Measurements from ENCODE around the gene RPTOR. TPM values are rescaled to one million over a fixed set of nuclear protein-coding genes. Genes with fewer than 3 reads are reported as not detected.
A peak's percentile ranks its signal among the peaks of the same experiment; 100 is the strongest.

RPTOR gene
- total and polyA plus RNA-seq, 2 donors (not counting 3 experiments of a cell fraction or from before 2014, with no cell fraction given): 10.7 to 41.8 TPM

- Histone ChIP-seq H3K36me3 (ENCODE audit: control insufficient read depth in 2 of 2, extremely low read depth in 1 of 2, insufficient read depth in 2 of 2, low read length in 2 of 2) (no peaks in the 10 kb centered on the region), H3K4me3 (replicated peaks in 1 of 3; ENCODE audit: insufficient read depth in 1 of 3, low read depth in 1 of 3, low read length in 3 of 3) (no peak overlapping the region), H3K27ac (ENCODE audit: insufficient read depth, low read depth, low read length) (peak overlapping the region; percentile 99), H3K9ac (replicated peaks; ENCODE audit: extremely low read depth, insufficient read depth, low read length) (peak overlapping the region; percentile 50), H4K20me1 (replicated peaks; ENCODE audit: control insufficient read depth, extremely low read depth, insufficient read depth, low read length) (no peaks in the 10 kb centered on the region), H3K9me3 (replicated peaks; ENCODE audit: control insufficient read depth, insufficient read depth, low read length) (no peaks in the 10 kb centered on the region), H2AFZ (ENCODE audit: low read depth, low read length) (no peak overlapping the region), H3K4me2 (ENCODE audit: insufficient read depth, low read length) (peak overlapping the region; percentile 47), H3K9me1 (replicated peaks; ENCODE audit: control insufficient read depth, extremely low read depth, insufficient read depth, low read length) (no peaks in the 10 kb centered on the region), H3K4me1 (ENCODE audit: control insufficient read depth, extremely low read depth, insufficient read depth, low read length) (peaks cover 61% of the 10 kb centered on the region), H3K27me3 (ENCODE audit: control insufficient read depth in 2 of 2, insufficient read depth in 2 of 2, low read length in 2 of 2) (no peaks in the 10 kb centered on the region), H3K79me2 (ENCODE audit: control insufficient read depth, insufficient read depth, low read length) (peaks cover 2% of the 10 kb centered on the region)
- BruUV-seq (replicated peaks): TSS peak; percentile 33
- FAIRE-seq (peak; percentile 66), DNase-seq (ENCODE audit: low read depth, low spot score) (no peak)
- dilution Hi-C loops (cut with MboI; ENCODE audit: extremely low pct_ligation_motif_present, low sequenced_read_pairs): no loop called here
- TF ChIP-seq, protein P1, sequence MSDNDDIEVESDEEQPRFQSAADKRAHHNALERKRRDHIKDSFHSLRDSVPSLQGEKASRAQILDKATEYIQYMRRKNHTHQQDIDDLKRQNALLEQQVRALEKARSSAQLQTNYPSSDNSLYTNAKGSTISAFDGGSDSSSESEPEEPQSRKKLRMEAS (IDR thresholded peaks at IDR 0.05; ENCODE audit: insufficient read depth, insufficient read length): no peak
- no peak for TF ChIP-seq JUN (IDR thresholded peaks at IDR 0.05; ENCODE audit: borderline replicate concordance, insufficient read depth, insufficient read length, low read depth)
- no peak for TF ChIP-seq EZH2 (IDR thresholded peaks at IDR 0.05; ENCODE audit: borderline replicate concordance, low read depth, low read length, severe bottlenecking)
- no peak for TF ChIP-seq POLR2AphosphoS5 (IDR thresholded peaks at IDR 0.05; ENCODE audit: insufficient read depth, low read depth, low read length)
- TF ChIP-seq MYC (IDR thresholded peaks at IDR 0.05; ENCODE audit: low read depth, low read length): no peak
- TF ChIP-seq POLR2A (IDR thresholded peaks at IDR 0.05; ENCODE audit: low read depth, low read length): no peak
- POLR2A ChIA-PET: no interaction called here
- CTCF ChIA-PET: interaction anchor here (1.0 to 1.8 kb wide), 4 partner anchors 32 to 143 kb away, joined by 3 to 7 read pairs (median 4); no protein-coding TSS in a partner anchor
- intact Hi-C loops (cut with micrococcal nuclease): loop anchor here (1.0 kb wide), 3 partner anchors 31 to 100 kb away; no protein-coding TSS in a partner anchor
These were observed 247.7 kb downstream of the RPTOR start for GRCh38 chr17:80792373-80792781.

DNA sequence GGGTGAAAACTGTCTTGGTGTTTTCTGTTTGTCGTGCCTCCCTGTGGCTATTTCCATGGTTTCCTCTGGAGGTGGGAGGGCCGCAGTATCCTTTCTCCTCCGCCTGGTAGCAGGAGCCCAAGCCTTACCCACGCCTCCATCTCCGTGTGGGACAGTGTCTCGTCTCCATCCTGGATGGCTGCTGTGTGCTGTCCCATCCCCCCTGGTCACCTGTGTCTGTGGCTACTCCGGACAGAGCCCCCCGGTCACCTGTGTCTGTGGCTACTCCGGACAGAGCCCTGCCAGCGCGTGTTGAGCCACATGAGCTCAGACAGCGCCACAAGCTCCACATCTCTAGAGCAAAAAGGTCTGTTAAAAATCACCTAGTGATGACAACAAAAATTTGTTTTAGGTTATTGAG, 248.8 kb downstream of the RPTOR start:
- FAIRE-seq (no peak), DNase-seq (ENCODE audit: low read depth, low spot score) (no peak)
- Histone ChIP-seq H3K4me2 (ENCODE audit: insufficient read depth, low read length) (no peak overlapping the region), H4K20me1 (replicated peaks; ENCODE audit: control insufficient read depth, extremely low read depth, insufficient read depth, low read length) (no peaks in the 10 kb centered on the region), H3K4me3 (replicated peaks in 1 of 3; ENCODE audit: insufficient read depth in 1 of 3, low read depth in 1 of 3, low read length in 3 of 3) (no peak overlapping the region), H3K9ac (replicated peaks; ENCODE audit: extremely low read depth, insufficient read depth, low read length) (peak overlapping the region; percentile 26), H3K4me1 (ENCODE audit: control insufficient read depth, extremely low read depth, insufficient read depth, low read length) (peaks cover 60% of the 10 kb centered on the region), H2AFZ (ENCODE audit: low read depth, low read length) (no peak overlapping the region), H3K9me1 (replicated peaks; ENCODE audit: control insufficient read depth, extremely low read depth, insufficient read depth, low read length) (no peaks in the 10 kb centered on the region), H3K36me3 (ENCODE audit: control insufficient read depth in 2 of 2, extremely low read depth in 1 of 2, insufficient read depth in 2 of 2, low read length in 2 of 2) (no peaks in the 10 kb centered on the region), H3K9me3 (replicated peaks; ENCODE audit: control insufficient read depth, insufficient read depth, low read length) (no peaks in the 10 kb centered on the region), H3K79me2 (ENCODE audit: control insufficient read depth, insufficient read depth, low read length) (peaks cover 2% of the 10 kb centered on the region), H3K27me3 (ENCODE audit: control insufficient read depth in 2 of 2, insufficient read depth in 2 of 2, low read length in 2 of 2) (no peaks in the 10 kb centered on the region), H3K27ac (ENCODE audit: insufficient read depth, low read depth, low read length) (peak overlapping the region; percentile 65)
- intact Hi-C loops (cut with micrococcal nuclease): no loop called here
- TF ChIP-seq POLR2A (IDR thresholded peaks at IDR 0.05; ENCODE audit: low read depth, low read length) (no peak), JUN (IDR thresholded peaks at IDR 0.05; ENCODE audit: borderline replicate concordance, insufficient read depth, insufficient read length, low read depth) (no peak), POLR2AphosphoS5 (IDR thresholded peaks at IDR 0.05; ENCODE audit: insufficient read depth, low read depth, low read length) (no peak), MYC (IDR thresholded peaks at IDR 0.05; ENCODE audit: low read depth, low read length) (no peak), GATA2 (IDR thresholded peaks at IDR 0.05; ENCODE audit: insufficient read depth, insufficient read length, low read depth, low read length) (no peak), EZH2 (IDR thresholded peaks at IDR 0.05; ENCODE audit: borderline replicate concordance, low read depth, low read length, severe bottlenecking) (no peak), FOS (IDR thresholded peaks at IDR 0.05; ENCODE audit: borderline replicate concordance, insufficient read depth, low read length) (no peak), CTCF (IDR thresholded peaks at IDR 0.05; ENCODE audit: extremely low read depth in 1 of 2, insufficient read depth in 1 of 2, low read depth in 1 of 2, low read length in 2 of 2) (no peak)
- TF ChIP-seq, protein P1 (IDR thresholded peaks at IDR 0.05; ENCODE audit: insufficient read depth, insufficient read length): no peak
- POLR2A ChIA-PET: no interaction called here
- dilution Hi-C loops (cut with MboI; ENCODE audit: extremely low pct_ligation_motif_present, low sequenced_read_pairs): no loop called here
- CTCF ChIA-PET: interaction anchor here (0.5 to 1.9 kb wide), 8 partner anchors 11 to 369 kb away, joined by 3 to 7 read pairs (median 3); no protein-coding TSS in a partner anchor
- no TSS peak for BruUV-seq (replicated peaks)

Measured in endothelial cell of umbilical vein (primary cell).